KMS-11 (cell line): ENCODE measurements around the gene SMC6.

Experiments used
- H2AFZ ChIP-seq: fragments of 200-600 bp; sonication (generic); 2 replicates; pipeline ENCODE4 v1.6.1; 2016; ENCODE audit warnings: antibody characterized with exemption, mixed run types, low read depth
- H3K27ac ChIP-seq: fragments of 200-600 bp; sonication (generic); 2 replicates; pipeline ENCODE4 v1.6.1; 2016; ENCODE audit warnings: mild to moderate bottlenecking, mixed run types
- H3K27me3 ChIP-seq: fragments of 200-600 bp; sonication (generic); 2 replicates; pipeline ENCODE4 v1.6.1; 2017; ENCODE audit warnings: mild to moderate bottlenecking, low read depth, mixed run types, moderate library complexity; ENCODE audit not compliant: insufficient read depth
- H3K36me3 ChIP-seq: fragments of 200-600 bp; sonication (generic); 2 replicates; pipeline ENCODE4 v1.6.1; 2017; ENCODE audit warnings: mild to moderate bottlenecking, mixed run types; ENCODE audit not compliant: insufficient read depth
- H3K4me1 ChIP-seq: fragments of 200-600 bp; sonication (generic); 2 replicates; pipeline ENCODE4 v1.6.1; 2016; ENCODE audit warnings: mild to moderate bottlenecking, low read depth, mixed run types; ENCODE audit not compliant: poor library complexity, severe bottlenecking
- H3K4me2 ChIP-seq: fragments of 200-600 bp; sonication (generic); 2 replicates; pipeline ENCODE4 v1.7.0; 2016; ENCODE audit warnings: mild to moderate bottlenecking, mixed run types
- H3K4me3 ChIP-seq: fragments of 200-600 bp; sonication (generic); IDR thresholded peaks from 2 replicates; pipeline ENCODE4 v1.6.1; 2017; ENCODE audit warnings: low read depth, low read length, mixed read lengths; ENCODE audit not compliant: insufficient read depth
- H3K79me2 ChIP-seq: fragments of 200-600 bp; sonication (generic); 2 replicates; pipeline ENCODE4 v1.6.1; 2016; ENCODE audit warnings: low read depth, mixed run types; ENCODE audit not compliant: insufficient read depth
- H3K9ac ChIP-seq: fragments of 200-600 bp; sonication (generic); 2 replicates; pipeline ENCODE4 v1.6.1; 2016; ENCODE audit warnings: mild to moderate bottlenecking, mixed run types
- H4K20me1 ChIP-seq: fragments of 200-600 bp; sonication (generic); 2 replicates; pipeline ENCODE4 v1.6.1; 2016; ENCODE audit warnings: mild to moderate bottlenecking, mixed run types; ENCODE audit not compliant: insufficient read depth
- CTCF ChIP-seq: fragments of 200-600 bp; sonication (generic); conservative IDR thresholded peaks from 2 replicates; pipeline ENCODE4 v1.6.1; 2017; ENCODE audit warnings: low read depth, mild to moderate bottlenecking, antibody characterized with exemption, low read length, moderate library complexity, mixed read lengths

Gene SMC6

GRCh38 chr2:17660219-17660618 is 93.4 kb downstream of the SMC6 start:
- Histone ChIP-seq H3K27ac (no peak overlapping the region), H3K9ac (no peak overlapping the region), H4K20me1 (no peaks in the 10 kb centered on the region), H3K27me3 (no peaks in the 10 kb centered on the region), H3K79me2 (no peaks in the 10 kb centered on the region), H3K4me3 (no peak overlapping the region), H3K36me3 (no peaks in the 10 kb centered on the region), H3K4me2 (no peak overlapping the region), H3K4me1 (no peaks in the 10 kb centered on the region), H2AFZ (no peak overlapping the region)
- no peak for TF ChIP-seq CTCF

- H3K36me3 ChIP-seq: no peaks in the 10 kb centered on the region
- no peak overlapping the region for H3K4me3 ChIP-seq
- no peak overlapping the region for H2AFZ ChIP-seq
- no peak for TF ChIP-seq CTCF
- no peak overlapping the region for H3K4me2 ChIP-seq
- no peaks in the 10 kb centered on the region for H3K27me3 ChIP-seq
- no peaks in the 10 kb centered on the region for H3K79me2 ChIP-seq
- no peaks in the 10 kb centered on the region for H4K20me1 ChIP-seq
- no peak overlapping the region for H3K27ac ChIP-seq
- H3K9ac ChIP-seq: no peak overlapping the region
- no peaks in the 10 kb centered on the region for H3K4me1 ChIP-seq
These were observed 95.3 kb downstream of the SMC6 start for GRCh38 chr2:17658251-17658843.

- Histone ChIP-seq H3K4me2 (no peak overlapping the region), H2AFZ (no peak overlapping the region), H3K36me3 (no peaks in the 10 kb centered on the region), H4K20me1 (no peaks in the 10 kb centered on the region), H3K27me3 (no peaks in the 10 kb centered on the region), H3K9ac (no peak overlapping the region), H3K27ac (no peak overlapping the region), H3K4me3 (no peak overlapping the region), H3K4me1 (no peaks in the 10 kb centered on the region), H3K79me2 (no peaks in the 10 kb centered on the region)
- TF ChIP-seq CTCF: no peak
These were observed 95.9 kb downstream of the SMC6 start for GRCh38 chr2:17657759-17658158.

- H3K4me3 ChIP-seq: no peak overlapping the region
- TF ChIP-seq CTCF: no peak
- no peak overlapping the region for H3K4me2 ChIP-seq
- H3K36me3 ChIP-seq: no peaks in the 10 kb centered on the region
- H3K79me2 ChIP-seq: no peaks in the 10 kb centered on the region
- H3K4me1 ChIP-seq: no peaks in the 10 kb centered on the region
- H3K9ac ChIP-seq: no peak overlapping the region
- no peaks in the 10 kb centered on the region for H4K20me1 ChIP-seq
- no peak overlapping the region for H3K27ac ChIP-seq
- no peak overlapping the region for H2AFZ ChIP-seq
- no peaks in the 10 kb centered on the region for H3K27me3 ChIP-seq
These were observed 100.8 kb downstream of the SMC6 start for GRCh38 chr2:17652681-17653394.
